ENCODE measurements around the gene ZSCAN21. TPM values are rescaled to one million over a fixed set of nuclear protein-coding genes. Genes with fewer than 3 reads are reported as not detected.
A peak's percentile ranks its signal among the peaks of the same experiment; 100 is the strongest.

ZSCAN21 gene
- total RNA-seq, 2 donors from 2014 or later, result 22.7 to 25.1 TPM

DNA sequence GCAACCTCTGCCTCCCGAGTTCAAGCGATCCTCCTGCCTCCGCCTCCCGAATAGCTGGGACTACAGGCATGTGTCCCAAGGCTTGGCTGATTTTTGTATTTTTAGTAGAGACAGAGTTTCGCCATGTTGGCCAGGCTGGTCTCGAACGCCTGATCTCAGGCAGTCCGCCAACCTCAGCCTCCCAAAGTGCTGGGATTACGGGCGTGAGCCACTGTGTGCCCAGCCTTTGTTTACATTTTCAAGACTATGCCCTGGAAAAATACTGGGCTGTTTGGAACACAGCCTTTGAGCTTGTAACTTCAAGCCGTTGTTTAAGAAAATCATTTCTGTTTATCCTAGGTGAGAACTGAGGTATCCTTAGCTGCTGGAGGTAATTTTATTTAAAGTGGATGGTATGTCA is 32.3 kb upstream of the ZSCAN21 start:
- TF ChIP-seq, protein P1, sequence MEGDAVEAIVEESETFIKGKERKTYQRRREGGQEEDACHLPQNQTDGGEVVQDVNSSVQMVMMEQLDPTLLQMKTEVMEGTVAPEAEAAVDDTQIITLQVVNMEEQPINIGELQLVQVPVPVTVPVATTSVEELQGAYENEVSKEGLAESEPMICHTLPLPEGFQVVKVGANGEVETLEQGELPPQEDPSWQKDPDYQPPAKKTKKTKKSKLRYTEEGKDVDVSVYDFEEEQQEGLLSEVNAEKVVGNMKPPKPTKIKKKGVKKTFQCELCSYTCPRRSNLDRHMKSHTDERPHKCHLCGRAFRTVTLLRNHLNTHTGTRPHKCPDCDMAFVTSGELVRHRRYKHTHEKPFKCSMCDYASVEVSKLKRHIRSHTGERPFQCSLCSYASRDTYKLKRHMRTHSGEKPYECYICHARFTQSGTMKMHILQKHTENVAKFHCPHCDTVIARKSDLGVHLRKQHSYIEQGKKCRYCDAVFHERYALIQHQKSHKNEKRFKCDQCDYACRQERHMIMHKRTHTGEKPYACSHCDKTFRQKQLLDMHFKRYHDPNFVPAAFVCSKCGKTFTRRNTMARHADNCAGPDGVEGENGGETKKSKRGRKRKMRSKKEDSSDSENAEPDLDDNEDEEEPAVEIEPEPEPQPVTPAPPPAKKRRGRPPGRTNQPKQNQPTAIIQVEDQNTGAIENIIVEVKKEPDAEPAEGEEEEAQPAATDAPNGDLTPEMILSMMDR (conservative IDR thresholded peaks at IDR 0.05), result no peak
- H3K36me3 ChIP-seq (ENCODE audit: control insufficient read depth, insufficient read depth, low read length), result peaks cover 21% of the 10 kb centered on the region
- DNase-seq, result no peak
- no peaks in the 10 kb centered on the region for H3K4me1 ChIP-seq (ENCODE audit: control insufficient read depth, insufficient read depth, low read length)
- H3K27me3 ChIP-seq (ENCODE audit: control insufficient read depth, insufficient read depth, low read length, poor library complexity, severe bottlenecking), result no peaks in the 10 kb centered on the region
- WGBS, 2 experiments (ENCODE audit: insufficient coverage in 1 of 2, insufficient read length in 1 of 2), result 90 to 96% methylated on average over 11 of the region's 11 CpGs
- Mint-ChIP-seq H3K4me3 (peak overlapping the region; percentile 26), H3K4me1 (peaks cover 16% of the 10 kb centered on the region), H3K9me3 (no peaks in the 10 kb centered on the region), H3K27me3 (ENCODE audit: insufficient read depth) (no peaks in the 10 kb centered on the region), H3K36me3 (ENCODE audit: low read depth) (peaks cover 21% of the 10 kb centered on the region), H3K27ac (peak overlapping the region; percentile 64)
- no peak overlapping the region for H3K9ac ChIP-seq (ENCODE audit: extremely low read depth, low read length, poor library complexity, severe bottlenecking)
- H3K27ac ChIP-seq (ENCODE audit: low read depth, low read length), result no peak overlapping the region
- H3K9me3 ChIP-seq (ENCODE audit: control insufficient read depth, low read length), result no peaks in the 10 kb centered on the region
- peak overlapping the region; percentile 99 for H3K4me3 ChIP-seq (ENCODE audit: low read length)

DNA sequence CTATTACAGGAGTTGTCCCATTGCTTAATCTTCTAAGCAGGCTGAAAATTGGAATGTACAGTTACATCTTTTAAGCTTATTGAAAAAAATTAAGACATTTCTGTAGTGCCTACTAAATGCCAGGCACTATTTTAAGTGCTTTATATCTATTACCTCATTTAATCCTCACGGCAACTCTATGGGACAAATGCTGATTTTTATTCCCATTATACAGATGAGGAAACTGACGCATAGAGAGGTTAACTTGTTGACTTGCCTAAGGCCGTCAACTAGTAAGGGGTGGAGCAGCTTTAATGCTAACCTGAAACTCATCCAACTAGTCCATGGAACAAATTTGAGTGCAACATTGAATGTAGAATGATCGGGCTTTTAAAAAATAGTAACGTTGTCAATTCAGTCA is 31.7 kb upstream of the ZSCAN21 start:
- H3K36me3 ChIP-seq (ENCODE audit: control insufficient read depth, insufficient read depth, low read length), result peaks cover 26% of the 10 kb centered on the region
- TF ChIP-seq, protein P1 (conservative IDR thresholded peaks at IDR 0.05), result no peak
- H3K27ac ChIP-seq (ENCODE audit: low read depth, low read length), result no peak overlapping the region
- no peak overlapping the region for H3K9ac ChIP-seq (ENCODE audit: extremely low read depth, low read length, poor library complexity, severe bottlenecking)
- Mint-ChIP-seq H3K36me3 (ENCODE audit: low read depth) (peaks cover 27% of the 10 kb centered on the region), H3K9me3 (no peaks in the 10 kb centered on the region), H3K27ac (peak overlapping the region; percentile 5), H3K4me1 (peaks cover 16% of the 10 kb centered on the region), H3K4me3 (no peak overlapping the region), H3K27me3 (ENCODE audit: insufficient read depth) (no peaks in the 10 kb centered on the region)
- no peak for DNase-seq
- 92 to 95% methylated on average over 5 of the region's 5 CpGs for WGBS, 2 experiments (ENCODE audit: insufficient coverage in 1 of 2, insufficient read length in 1 of 2)
- H3K27me3 ChIP-seq (ENCODE audit: control insufficient read depth, insufficient read depth, low read length, poor library complexity, severe bottlenecking), result no peaks in the 10 kb centered on the region
- no peaks in the 10 kb centered on the region for H3K4me1 ChIP-seq (ENCODE audit: control insufficient read depth, insufficient read depth, low read length)
- no peak overlapping the region for H3K4me3 ChIP-seq (ENCODE audit: low read length)
- H3K9me3 ChIP-seq (ENCODE audit: control insufficient read depth, low read length), result no peaks in the 10 kb centered on the region

GRCh38 chr7:100019908-100020307 is 29.7 kb upstream of the ZSCAN21 start:
- H3K27ac Mint-ChIP-seq, result peak overlapping the region; percentile 46
- H3K36me3 Mint-ChIP-seq (ENCODE audit: low read depth), result peaks cover 44% of the 10 kb centered on the region
- TF ChIP-seq, protein P1 (conservative IDR thresholded peaks at IDR 0.05), result no peak
- no peaks in the 10 kb centered on the region for H3K27me3 ChIP-seq (ENCODE audit: control insufficient read depth, insufficient read depth, low read length, poor library complexity, severe bottlenecking)
- H3K9me3 Mint-ChIP-seq, result no peaks in the 10 kb centered on the region
- WGBS, 2 experiments (ENCODE audit: insufficient coverage in 1 of 2, insufficient read length in 1 of 2), result 94 to 96% methylated on average over 7 of the region's 7 CpGs
- H3K27ac ChIP-seq (ENCODE audit: low read depth, low read length), result no peak overlapping the region
- H3K36me3 ChIP-seq (ENCODE audit: control insufficient read depth, insufficient read depth, low read length), result peaks cover 45% of the 10 kb centered on the region
- H3K9me3 ChIP-seq (ENCODE audit: control insufficient read depth, low read length), result no peaks in the 10 kb centered on the region
- no peak overlapping the region for H3K9ac ChIP-seq (ENCODE audit: extremely low read depth, low read length, poor library complexity, severe bottlenecking)
- H3K4me3 Mint-ChIP-seq, result no peak overlapping the region
- no peaks in the 10 kb centered on the region for H3K4me1 ChIP-seq (ENCODE audit: control insufficient read depth, insufficient read depth, low read length)
- H3K4me3 ChIP-seq (ENCODE audit: low read length), result no peak overlapping the region
- H3K27me3 Mint-ChIP-seq (ENCODE audit: insufficient read depth), result no peaks in the 10 kb centered on the region
- no peak for DNase-seq
- peaks cover 16% of the 10 kb centered on the region for H3K4me1 Mint-ChIP-seq
